Epithelial cell of proximal tubule (primary cell): ENCODE results near the gene CILP. TPM values are rescaled to one million over a fixed set of nuclear protein-coding genes. Genes with fewer than 3 reads are reported as not detected.
"Not testable (repeated sequence)": the region's sequence is repeated elsewhere in the genome, so short reads cannot be mapped to it uniquely, and the experiment has no call there.

ENCODE experiments used
- DNase-seq: peaks from one replicate; pipeline ENCODE4 v3.0.0-alpha.2; 2011; ENCODE audit warnings: low read depth
- H3K4me3 ChIP-seq: 2 replicates; pipeline ENCODE4 v1.5.1; 2011; ENCODE audit warnings: low read depth, mild to moderate bottlenecking, low read length
- total RNA-seq: library from RNA; depleted of rRNA; stranded (reverse); fragments of >200 nt; gene quantifications from 2 replicates; pipeline ENCODE4 v1.2.3, GENCODE V29; 2015
- TF ChIP-seq, protein P1 (sequence below): conservative IDR thresholded peaks from 2 replicates; pipeline ENCODE4 v1.5.1; 2012; ENCODE audit warnings: low read depth, mild to moderate bottlenecking, low read length

The CILP gene
- total RNA-seq, 1 donor from 2014 or later, result not detected

DNA sequence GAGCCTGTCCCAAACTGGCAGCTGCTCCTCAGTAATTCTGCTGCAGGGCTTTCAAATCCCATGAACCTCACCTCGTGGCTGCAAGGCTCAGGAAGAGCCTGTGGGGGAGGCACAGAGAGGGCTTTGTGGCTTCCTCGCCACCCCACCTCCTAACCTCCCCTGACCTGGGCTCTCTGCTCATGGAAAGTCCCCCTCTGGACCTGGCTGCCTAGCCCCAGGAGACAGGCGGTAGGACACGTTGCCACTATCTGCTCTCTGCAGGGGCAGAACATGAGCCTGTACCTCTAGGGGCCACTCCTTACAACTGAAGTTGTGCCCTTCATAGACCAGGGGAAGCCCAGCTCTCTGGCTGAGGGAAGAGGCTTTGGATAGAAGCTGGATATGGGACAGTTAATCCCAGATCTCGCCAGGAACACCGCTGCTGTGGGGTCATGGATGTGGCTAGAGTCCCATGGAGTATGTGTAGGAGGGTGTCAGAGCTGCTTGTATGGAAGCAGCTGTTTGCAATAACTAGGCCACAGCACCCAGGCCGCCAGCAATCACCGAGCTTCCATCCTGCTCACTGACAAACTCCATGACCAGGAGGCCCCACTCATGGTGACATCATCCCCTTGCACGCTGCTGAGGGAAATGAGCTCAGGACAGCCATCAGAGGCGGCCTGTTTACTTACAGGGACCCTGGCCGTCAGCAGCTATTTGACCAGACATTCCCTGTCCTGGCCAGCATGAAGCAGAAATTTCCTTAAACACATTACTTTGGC, 34.0 kb upstream of the CILP start:
- H3K4me3 ChIP-seq, result no peak overlapping the region
- no peak for DNase-seq

DNA sequence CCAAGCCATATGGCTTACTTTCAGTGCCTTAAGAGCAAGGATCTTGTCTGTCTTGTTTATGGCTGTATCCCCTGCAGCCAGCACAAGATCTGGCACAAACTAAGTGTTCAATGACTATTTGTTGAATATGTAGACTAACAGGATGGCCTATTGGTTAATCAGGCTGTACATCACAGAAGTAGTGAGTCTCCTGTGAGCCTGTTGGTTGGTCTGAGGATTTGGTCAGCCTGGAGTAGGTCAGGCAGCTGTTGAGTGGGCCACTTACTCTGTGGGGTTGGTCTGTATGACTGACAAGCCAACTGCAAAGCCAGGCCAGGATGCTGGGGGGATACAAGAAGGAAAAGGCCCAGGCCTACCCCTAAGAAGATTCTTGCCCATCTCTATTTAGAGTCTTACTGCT, 33.4 kb upstream of the CILP start:
- H3K4me3 ChIP-seq, result no peak overlapping the region
- DNase-seq, result no peak
- TF ChIP-seq, protein P1, sequence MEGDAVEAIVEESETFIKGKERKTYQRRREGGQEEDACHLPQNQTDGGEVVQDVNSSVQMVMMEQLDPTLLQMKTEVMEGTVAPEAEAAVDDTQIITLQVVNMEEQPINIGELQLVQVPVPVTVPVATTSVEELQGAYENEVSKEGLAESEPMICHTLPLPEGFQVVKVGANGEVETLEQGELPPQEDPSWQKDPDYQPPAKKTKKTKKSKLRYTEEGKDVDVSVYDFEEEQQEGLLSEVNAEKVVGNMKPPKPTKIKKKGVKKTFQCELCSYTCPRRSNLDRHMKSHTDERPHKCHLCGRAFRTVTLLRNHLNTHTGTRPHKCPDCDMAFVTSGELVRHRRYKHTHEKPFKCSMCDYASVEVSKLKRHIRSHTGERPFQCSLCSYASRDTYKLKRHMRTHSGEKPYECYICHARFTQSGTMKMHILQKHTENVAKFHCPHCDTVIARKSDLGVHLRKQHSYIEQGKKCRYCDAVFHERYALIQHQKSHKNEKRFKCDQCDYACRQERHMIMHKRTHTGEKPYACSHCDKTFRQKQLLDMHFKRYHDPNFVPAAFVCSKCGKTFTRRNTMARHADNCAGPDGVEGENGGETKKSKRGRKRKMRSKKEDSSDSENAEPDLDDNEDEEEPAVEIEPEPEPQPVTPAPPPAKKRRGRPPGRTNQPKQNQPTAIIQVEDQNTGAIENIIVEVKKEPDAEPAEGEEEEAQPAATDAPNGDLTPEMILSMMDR, result no peak

More for the DNA sequence above, 34.0 kb upstream of the CILP start:
- TF ChIP-seq, protein P1, result no peak

DNA sequence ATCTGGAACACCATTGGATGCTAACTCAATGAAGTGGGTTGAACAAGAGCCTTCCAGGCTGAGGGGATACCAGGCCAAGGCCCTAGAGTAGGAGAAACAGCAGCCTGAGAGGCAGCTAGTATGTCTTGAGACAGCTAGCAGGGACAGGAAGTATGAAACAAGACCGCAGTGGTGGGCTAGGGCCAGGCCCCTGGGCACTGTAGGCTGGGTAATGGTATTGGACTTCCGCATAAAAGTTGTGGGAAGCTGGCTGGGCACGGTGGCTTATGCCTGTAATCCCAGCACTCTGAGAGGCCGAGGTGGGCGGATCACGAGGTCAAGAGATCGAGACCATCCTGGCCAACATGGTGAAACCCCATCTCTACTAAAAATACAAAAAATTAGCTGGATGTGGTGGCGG, 25.2 kb upstream of the CILP start:
- not testable (repeated sequence) for H3K4me3 ChIP-seq, DNase-seq

DNA sequence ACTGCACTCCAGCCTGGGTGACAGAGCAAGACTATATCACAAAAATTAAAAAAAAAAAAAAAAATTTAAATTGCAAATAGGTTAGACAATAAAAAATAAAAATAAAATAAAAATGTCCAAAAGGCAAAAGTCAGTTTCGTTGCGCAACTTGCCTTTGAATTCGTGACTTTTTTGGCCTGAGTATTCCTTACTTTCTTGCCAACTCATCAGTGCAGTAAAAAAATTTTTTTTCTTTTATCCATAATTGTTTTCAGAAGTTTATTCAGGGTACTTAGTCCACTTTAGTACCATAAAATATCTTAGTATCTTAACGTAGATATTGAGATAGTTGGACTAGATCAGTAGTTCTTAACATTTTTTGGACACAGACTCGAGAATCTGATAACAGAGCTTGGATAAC, 22.4 kb upstream of the CILP start:
- no peak for DNase-seq
- TF ChIP-seq, protein P1, result no peak
- no peak overlapping the region for H3K4me3 ChIP-seq

DNA sequence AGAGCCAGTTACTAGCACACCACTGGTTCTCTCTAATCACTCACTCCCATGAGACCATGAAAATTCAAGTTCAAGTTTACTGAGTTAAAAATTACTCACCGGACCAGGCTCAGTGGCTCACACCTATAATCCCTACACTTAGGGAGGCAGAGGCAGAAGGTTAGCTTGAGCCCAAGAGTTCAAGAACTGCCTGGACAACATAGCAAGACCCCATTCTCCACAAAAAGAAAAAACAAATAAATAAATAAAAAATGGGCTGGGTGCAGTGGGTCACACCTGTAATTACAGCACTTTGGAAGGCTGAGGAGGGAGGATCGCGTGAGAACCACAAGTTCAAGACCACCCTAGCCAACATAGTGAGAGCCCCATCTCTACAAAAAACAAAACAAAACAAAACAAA, 21.2 kb upstream of the CILP start:
- TF ChIP-seq, protein P1, result no peak
- H3K4me3 ChIP-seq, result no peak overlapping the region
- no peak for DNase-seq

DNA sequence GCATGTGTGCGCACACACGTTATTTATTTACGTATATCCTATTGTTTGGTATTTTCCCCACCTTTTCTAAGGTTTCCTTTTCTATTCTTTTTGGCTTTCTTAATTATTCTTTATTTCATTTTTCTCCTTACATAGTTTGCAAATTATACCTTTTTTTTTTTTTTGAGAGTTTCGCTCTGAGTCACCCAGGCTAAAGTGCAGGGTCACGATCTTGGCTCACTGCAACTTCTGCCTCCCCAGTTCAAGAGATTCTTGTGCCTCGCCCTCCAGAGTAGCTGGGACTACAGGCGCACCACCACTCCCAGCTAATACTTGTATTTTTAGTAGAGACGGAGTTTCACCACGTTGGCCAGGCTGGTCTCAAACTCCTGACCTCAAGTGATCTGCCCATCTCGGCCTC, 20.0 kb upstream of the CILP start:
- TF ChIP-seq, protein P1, result no peak
- H3K4me3 ChIP-seq, result no peak overlapping the region
- DNase-seq, result no peak

DNA sequence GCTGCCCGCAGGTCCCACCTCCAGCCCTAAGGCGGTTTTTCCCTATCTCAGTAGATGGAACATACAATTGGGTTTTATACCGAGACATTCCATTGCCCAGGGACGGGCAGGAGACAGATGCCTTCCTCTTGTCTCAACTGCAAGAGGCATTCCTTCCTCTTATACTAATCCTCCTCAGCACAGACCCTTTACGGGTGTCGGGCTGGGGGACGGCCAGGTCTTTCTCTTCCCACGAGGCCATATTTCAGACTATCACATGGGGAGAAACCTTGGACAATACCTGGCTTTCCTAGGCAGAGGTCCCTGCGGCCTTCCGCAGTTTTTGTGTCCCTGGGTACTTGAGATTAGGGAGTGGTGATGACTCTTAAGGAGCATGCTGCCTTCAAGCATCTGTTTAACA, 15.6 kb upstream of the CILP start:
- H3K4me3 ChIP-seq, DNase-seq: not testable (repeated sequence)

DNA sequence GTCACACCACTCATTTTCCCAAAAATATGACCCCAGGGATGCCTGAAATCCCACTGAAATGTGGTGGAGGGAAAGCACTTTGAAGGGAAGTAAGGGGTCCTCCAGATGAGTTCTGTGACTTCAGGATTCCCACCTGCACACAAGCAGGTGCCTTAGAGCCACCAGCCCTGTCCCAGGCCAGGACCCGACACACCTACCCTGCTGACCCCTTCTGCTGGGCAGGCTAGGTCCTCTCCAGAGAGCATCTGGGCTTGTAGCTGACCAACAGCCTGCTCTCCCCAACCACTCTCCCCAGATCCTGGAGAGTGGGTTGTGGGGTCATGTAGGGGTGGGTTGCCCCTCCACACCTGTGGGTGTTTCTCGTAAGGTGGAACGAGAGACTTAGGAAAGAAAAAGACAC, 14.9 kb upstream of the CILP start:
- no peak overlapping the region for H3K4me3 ChIP-seq
- TF ChIP-seq, protein P1, result no peak
- DNase-seq, result no peak
